Memory B cell (primary cell): ENCODE measurements around the gene KLHL26.
"Not testable (repeated sequence)": the region's sequence is repeated elsewhere in the genome, so short reads cannot be mapped to it uniquely, and the experiment has no call there.

Experiments
- ATAC-seq: fragments of 150-1000 bp; cut with Tn5 transposase; 2 replicates; pipeline ENCODE4 v1.10.0; 2021; ENCODE audit warnings: low read depth, mild to moderate bottlenecking, moderate library complexity
- DNase-seq, 2 donors: peaks; one replicate each; pipeline ENCODE4 v3.0.0; 2022; ENCODE audit warnings: low spot score in 2 of 2
- H3K27ac Mint-ChIP-seq: one replicate; pipeline ENCODE4 v1.8.0; 2022; ENCODE audit warnings: mild to moderate bottlenecking, moderate library complexity, mixed read lengths
- H3K27me3 Mint-ChIP-seq: one replicate; pipeline ENCODE4 v1.8.0; 2022; ENCODE audit warnings: mixed read lengths
- H3K36me3 Mint-ChIP-seq: one replicate; pipeline ENCODE4 v1.8.0; 2022; ENCODE audit warnings: mild to moderate bottlenecking, mixed read lengths
- H3K4me1 Mint-ChIP-seq: one replicate; pipeline ENCODE4 v1.8.0; 2022; ENCODE audit warnings: mixed read lengths
- H3K4me3 Mint-ChIP-seq: one replicate; pipeline ENCODE4 v1.8.0; 2022; ENCODE audit warnings: mild to moderate bottlenecking, moderate library complexity, mixed read lengths
- H3K9me3 Mint-ChIP-seq: one replicate; pipeline ENCODE4 v1.8.0; 2022; ENCODE audit warnings: mixed read lengths

Gene KLHL26

GRCh38 chr19:18594824-18595373 is 41.9 kb upstream of the KLHL26 start:
- Mint-ChIP-seq H3K9me3 (no peaks in the 10 kb centered on the region), H3K4me3 (peak overlapping the region; percentile 70), H3K27me3 (peaks cover 1% of the 10 kb centered on the region), H3K36me3 (peaks cover 5% of the 10 kb centered on the region), H3K4me1 (peaks cover 14% of the 10 kb centered on the region), H3K27ac (peak overlapping the region; percentile 81)
- no peak for ATAC-seq
- no peak for DNase-seq

- H3K27me3 Mint-ChIP-seq, result peaks cover 1% of the 10 kb centered on the region
- no peaks in the 10 kb centered on the region for H3K9me3 Mint-ChIP-seq
- no peak overlapping the region for H3K27ac Mint-ChIP-seq
- peak overlapping the region; percentile 58 for H3K4me3 Mint-ChIP-seq
- H3K4me1 Mint-ChIP-seq, result peaks cover 10% of the 10 kb centered on the region
- DNase-seq (no peak), ATAC-seq (no peak)
- H3K36me3 Mint-ChIP-seq, result peaks cover 4% of the 10 kb centered on the region
Measured at GRCh38 chr19:18595475-18595874, 41.4 kb upstream of the KLHL26 start.

GRCh38 chr19:18596752-18597157 is 40.1 kb upstream of the KLHL26 start:
- H3K27ac Mint-ChIP-seq, result no peak overlapping the region
- H3K36me3 Mint-ChIP-seq, result no peaks in the 10 kb centered on the region
- no peak for ATAC-seq
- H3K4me3 Mint-ChIP-seq, result no peak overlapping the region
- H3K4me1 Mint-ChIP-seq, result peaks cover 7% of the 10 kb centered on the region
- no peak for DNase-seq
- peaks cover 7% of the 10 kb centered on the region for H3K27me3 Mint-ChIP-seq
- H3K9me3 Mint-ChIP-seq, result no peaks in the 10 kb centered on the region

GRCh38 chr19:18597809-18598660 is 38.8 kb upstream of the KLHL26 start:
- peaks cover 8% of the 10 kb centered on the region for H3K4me1 Mint-ChIP-seq
- ATAC-seq (no peak), DNase-seq (no peak)
- no peaks in the 10 kb centered on the region for H3K36me3 Mint-ChIP-seq
- no peak overlapping the region for H3K27ac Mint-ChIP-seq
- H3K4me3 Mint-ChIP-seq, result no peak overlapping the region
- no peaks in the 10 kb centered on the region for H3K9me3 Mint-ChIP-seq
- H3K27me3 Mint-ChIP-seq, result peaks cover 12% of the 10 kb centered on the region

- Mint-ChIP-seq H3K4me1 (peaks cover 11% of the 10 kb centered on the region), H3K9me3 (no peaks in the 10 kb centered on the region), H3K36me3 (no peaks in the 10 kb centered on the region), H3K27ac (no peak overlapping the region), H3K4me3 (no peak overlapping the region), H3K27me3 (peaks cover 16% of the 10 kb centered on the region)
- no peak for ATAC-seq
- no peak for DNase-seq
Measured at GRCh38 chr19:18599485-18599884, 37.3 kb upstream of the KLHL26 start.

- peaks cover 19% of the 10 kb centered on the region for H3K27me3 Mint-ChIP-seq
- not testable (repeated sequence) for H3K9me3 Mint-ChIP-seq, H3K27ac Mint-ChIP-seq, H3K4me1 Mint-ChIP-seq, ATAC-seq, H3K36me3 Mint-ChIP-seq, DNase-seq, H3K4me3 Mint-ChIP-seq
Measured at GRCh38 chr19:18600692-18601397, 36.0 kb upstream of the KLHL26 start.

GRCh38 chr19:18601875-18602274 is 35.0 kb upstream of the KLHL26 start:
- Mint-ChIP-seq H3K4me1 (peaks cover 7% of the 10 kb centered on the region), H3K27me3 (peaks cover 19% of the 10 kb centered on the region), H3K4me3 (no peak overlapping the region), H3K36me3 (no peaks in the 10 kb centered on the region), H3K27ac (no peak overlapping the region), H3K9me3 (no peaks in the 10 kb centered on the region)
- ATAC-seq (no peak), DNase-seq (no peak)

- no peaks in the 10 kb centered on the region for H3K36me3 Mint-ChIP-seq
- ATAC-seq (peak; percentile 69), DNase-seq (no peak)
- H3K4me1 Mint-ChIP-seq, result peaks cover 7% of the 10 kb centered on the region
- H3K27ac Mint-ChIP-seq, result no peak overlapping the region
- H3K9me3 Mint-ChIP-seq, result no peaks in the 10 kb centered on the region
- H3K27me3 Mint-ChIP-seq, result peaks cover 26% of the 10 kb centered on the region
- H3K4me3 Mint-ChIP-seq, result no peak overlapping the region
Measured at GRCh38 chr19:18603255-18603957, 33.4 kb upstream of the KLHL26 start.

- Mint-ChIP-seq H3K4me3 (no peak overlapping the region), H3K9me3 (no peaks in the 10 kb centered on the region), H3K36me3 (no peaks in the 10 kb centered on the region), H3K27ac (no peak overlapping the region), H3K27me3 (peaks cover 32% of the 10 kb centered on the region), H3K4me1 (peaks cover 10% of the 10 kb centered on the region)
- DNase-seq (no peak), ATAC-seq (no peak)
Measured at GRCh38 chr19:18603958-18604819, 32.6 kb upstream of the KLHL26 start.

- no peaks in the 10 kb centered on the region for H3K9me3 Mint-ChIP-seq
- ATAC-seq (no peak), DNase-seq (no peak)
- no peak overlapping the region for H3K4me3 Mint-ChIP-seq
- H3K27ac Mint-ChIP-seq, result no peak overlapping the region
- H3K36me3 Mint-ChIP-seq, result no peaks in the 10 kb centered on the region
- peaks cover 33% of the 10 kb centered on the region for H3K27me3 Mint-ChIP-seq
- H3K4me1 Mint-ChIP-seq, result peaks cover 11% of the 10 kb centered on the region
Measured at GRCh38 chr19:18604820-18605159, 32.0 kb upstream of the KLHL26 start.

- ATAC-seq, result no peak
- H3K36me3 Mint-ChIP-seq, result no peaks in the 10 kb centered on the region
- peak overlapping the region; percentile 72 for H3K4me3 Mint-ChIP-seq
- peaks cover 33% of the 10 kb centered on the region for H3K27me3 Mint-ChIP-seq
- DNase-seq, result no peak
- H3K4me1 Mint-ChIP-seq, result peaks cover 11% of the 10 kb centered on the region
- H3K9me3 Mint-ChIP-seq, result no peaks in the 10 kb centered on the region
- no peak overlapping the region for H3K27ac Mint-ChIP-seq
Measured at GRCh38 chr19:18605196-18605545, 31.7 kb upstream of the KLHL26 start.

- DNase-seq (no peak), ATAC-seq (no peak)
- Mint-ChIP-seq H3K4me1 (peaks cover 11% of the 10 kb centered on the region), H3K36me3 (no peaks in the 10 kb centered on the region), H3K4me3 (peak overlapping the region; percentile 72), H3K27me3 (peaks cover 33% of the 10 kb centered on the region), H3K27ac (no peak overlapping the region), H3K9me3 (no peaks in the 10 kb centered on the region)
Measured at GRCh38 chr19:18605546-18606280, 31.1 kb upstream of the KLHL26 start.
